ENCODE data around the gene DHRSX.
"Not testable (repeated sequence)": the region's sequence is repeated elsewhere in the genome, so short reads cannot be mapped to it uniquely, and the experiment has no call there.

The DHRSX gene

GRCh38 chrX:2342874-2343273 lies 157.9 kb downstream of the DHRSX start:
- DNase-seq, result no peak

- no peak for DNase-seq
Measured at GRCh38 chrX:2342281-2342688, 158.5 kb downstream of the DHRSX start.

- no peak for DNase-seq
Measured at GRCh38 chrX:2340991-2341390, 159.8 kb downstream of the DHRSX start.

- no peak for DNase-seq
Measured at GRCh38 chrX:2336181-2336580, 164.6 kb downstream of the DHRSX start.

- DNase-seq, result no peak
Measured at GRCh38 chrX:2334237-2334636, 166.5 kb downstream of the DHRSX start.

- DNase-seq, result no peak
Measured at GRCh38 chrX:2332252-2332651, 168.5 kb downstream of the DHRSX start.

GRCh38 chrX:2330910-2331309 lies 169.9 kb downstream of the DHRSX start:
- no peak for DNase-seq

GRCh38 chrX:2330487-2330886 lies 170.3 kb downstream of the DHRSX start:
- no peak for DNase-seq

- DNase-seq, result no peak
Measured at GRCh38 chrX:2327423-2327822, 173.4 kb downstream of the DHRSX start.

GRCh38 chrX:2325076-2325784 lies 175.5 kb downstream of the DHRSX start:
- no peak for DNase-seq

- no peak for DNase-seq
Measured at GRCh38 chrX:2324151-2324550, 176.6 kb downstream of the DHRSX start.

GRCh38 chrX:2321411-2321810 lies 179.4 kb downstream of the DHRSX start:
- DNase-seq, result no peak

- no peak for DNase-seq
Measured at GRCh38 chrX:2320580-2321327, 180.0 kb downstream of the DHRSX start.

- no peak for DNase-seq
Measured at GRCh38 chrX:2320089-2320488, 180.7 kb downstream of the DHRSX start.

GRCh38 chrX:2318371-2318770 lies 182.4 kb downstream of the DHRSX start:
- DNase-seq, result no peak

GRCh38 chrX:2317527-2318055 lies 183.2 kb downstream of the DHRSX start:
- DNase-seq, result no peak

- no peak for DNase-seq
Measured at GRCh38 chrX:2316534-2316933, 184.2 kb downstream of the DHRSX start.

GRCh38 chrX:2315434-2315833 lies 185.3 kb downstream of the DHRSX start:
- DNase-seq, result no peak

- DNase-seq, result no peak
Measured at GRCh38 chrX:2314831-2315365, 185.9 kb downstream of the DHRSX start.

GRCh38 chrX:2313864-2314640 lies 186.7 kb downstream of the DHRSX start:
- DNase-seq, result no peak

GRCh38 chrX:2312061-2312591 lies 188.7 kb downstream of the DHRSX start:
- DNase-seq, result not testable (repeated sequence)

- DNase-seq, result no peak
Measured at GRCh38 chrX:2311501-2311900, 189.3 kb downstream of the DHRSX start.

GRCh38 chrX:2301901-2302300 lies 198.9 kb downstream of the DHRSX start:
- DNase-seq, result no peak

Measured in NCI-H2029 (cell line).